GM12864 (cell line): ENCODE results near the gene OTC.

Source experiments
- DNase-seq: peaks from one replicate; pipeline ENCODE4 v3.0.0-alpha.2; 2011; ENCODE audit warnings: low read depth
- H3K4me3 ChIP-seq: 2 replicates; pipeline ENCODE4 v1.5.1; 2011; ENCODE audit warnings: mild to moderate bottlenecking, low read depth, low read length, control low read depth
- CTCF ChIP-seq: IDR thresholded peaks from 2 replicates; pipeline ENCODE4 v1.5.1; 2011; ENCODE audit warnings: low read depth, mild to moderate bottlenecking, moderate library complexity, low read length, control low read depth, inconsistent platforms; ENCODE audit errors: missing control alignments

Gene OTC

GRCh38 chrX:38332505-38332904 lies 19.9 kb upstream of the OTC start:
- DNase-seq, result peak; percentile 27
- TF ChIP-seq CTCF, result no peak

DNA sequence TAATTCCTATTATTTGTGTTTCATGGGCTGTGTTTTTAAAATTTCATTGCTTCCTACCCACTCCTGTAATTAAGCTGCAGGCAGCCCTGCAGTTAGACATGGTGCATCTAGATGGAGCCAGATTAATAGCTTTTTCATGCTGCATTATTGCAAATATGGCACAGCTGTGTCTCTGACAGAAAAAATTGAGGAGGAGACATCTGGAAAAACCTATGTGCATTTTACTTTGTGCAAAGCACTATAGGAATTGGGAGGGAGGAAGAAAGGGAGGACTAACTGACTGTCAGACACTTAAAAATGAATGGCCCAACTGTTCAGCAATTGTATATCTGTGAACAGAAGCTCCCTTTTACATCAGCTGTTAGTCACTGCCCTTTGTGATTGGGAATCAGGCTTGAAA lies 17.0 kb upstream of the OTC start:
- no peak for DNase-seq
- H3K4me3 ChIP-seq, result no peak overlapping the region
- no peak for TF ChIP-seq CTCF

More at GRCh38 chrX:38332505-38332904, 19.9 kb upstream of the OTC start:
- H3K4me3 ChIP-seq, result no peak overlapping the region

- DNase-seq, result no peak
- no peak overlapping the region for H3K4me3 ChIP-seq
- TF ChIP-seq CTCF, result no peak
Measured at GRCh38 chrX:38336538-38337240, 15.7 kb upstream of the OTC start.

DNA sequence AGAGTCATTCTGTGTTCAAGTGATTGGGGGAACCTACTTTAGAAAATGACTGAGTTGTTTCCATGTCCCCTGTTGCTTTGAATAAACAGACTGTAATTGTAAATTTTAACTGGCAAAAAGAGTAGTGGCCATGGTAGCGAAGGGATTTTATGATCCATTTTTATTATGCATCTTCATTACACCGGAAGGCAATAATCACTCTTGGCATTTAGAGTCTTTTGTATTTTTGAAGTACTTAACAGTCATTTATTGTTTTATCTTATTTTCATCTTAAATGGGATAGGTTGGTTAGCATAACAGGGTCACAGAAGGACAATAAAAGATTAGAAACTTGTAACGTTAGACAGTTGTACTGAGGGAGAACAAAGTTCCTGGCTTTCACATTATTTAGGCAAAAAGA lies 11.0 kb upstream of the OTC start:
- no peak for TF ChIP-seq CTCF
- H3K4me3 ChIP-seq, result no peak overlapping the region
- no peak for DNase-seq

- TF ChIP-seq CTCF, result no peak
- DNase-seq, result no peak
- H3K4me3 ChIP-seq, result no peak overlapping the region
Measured at GRCh38 chrX:38342853-38343778, 9.3 kb upstream of the OTC start.

DNA sequence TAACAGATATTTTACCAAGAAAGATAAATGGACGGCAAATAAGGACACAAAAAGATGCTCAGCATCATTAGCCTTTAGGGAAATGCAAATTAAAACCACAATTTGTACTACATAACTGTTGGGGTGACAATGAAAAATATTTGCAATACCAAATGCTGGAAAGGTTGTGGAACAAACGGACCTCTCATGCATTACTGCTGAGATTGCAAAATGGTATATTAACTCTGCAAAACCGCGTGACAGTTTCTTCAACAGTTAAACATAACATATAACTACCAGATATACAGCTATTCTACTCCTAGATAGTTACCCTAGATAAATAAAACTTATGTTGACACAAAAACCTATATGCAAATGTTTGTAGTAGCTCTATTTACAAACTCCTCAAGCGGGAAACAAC lies 6.3 kb upstream of the OTC start:
- DNase-seq, result no peak
- H3K4me3 ChIP-seq, result no peak overlapping the region
- no peak for TF ChIP-seq CTCF
